AG10803 (cell line): ENCODE results near the gene NFE2L2.
"Not testable (repeated sequence)": the region's sequence is repeated elsewhere in the genome, so short reads cannot be mapped to it uniquely, and the experiment has no call there.

Experiments used
- DNase-seq: peaks from one replicate; pipeline ENCODE4 v3.0.0; 2010; ENCODE audit warnings: low read depth
- H3K4me3 ChIP-seq: 2 replicates; pipeline ENCODE4 v1.5.1; 2011; ENCODE audit warnings: mild to moderate bottlenecking, low read length, control low read depth
- TF ChIP-seq, protein P1 (sequence below): conservative IDR thresholded peaks from 2 replicates; pipeline ENCODE4 v1.5.1; 2011; ENCODE audit warnings: mild to moderate bottlenecking, low read length, control low read depth, inconsistent platforms

Gene NFE2L2

DNA sequence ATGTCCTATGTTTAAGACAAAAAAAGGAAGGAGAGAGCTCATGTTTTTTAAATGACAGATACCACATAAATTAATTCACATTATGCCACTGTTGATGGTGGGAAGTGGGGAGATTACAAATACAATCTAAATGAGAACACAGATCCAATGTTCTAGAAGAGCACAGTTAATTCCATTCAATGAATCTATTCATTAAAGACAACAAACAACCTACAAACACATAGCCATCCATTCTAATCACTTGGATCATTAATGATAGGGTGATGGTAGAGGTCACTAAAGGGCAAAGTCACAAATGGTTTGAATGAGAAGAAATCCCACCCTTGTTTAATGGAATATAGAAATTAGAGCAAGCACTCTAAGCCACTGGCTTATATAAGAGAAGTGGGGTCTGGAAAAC lies 30.3 kb downstream of the NFE2L2 start:
- TF ChIP-seq, protein P1, sequence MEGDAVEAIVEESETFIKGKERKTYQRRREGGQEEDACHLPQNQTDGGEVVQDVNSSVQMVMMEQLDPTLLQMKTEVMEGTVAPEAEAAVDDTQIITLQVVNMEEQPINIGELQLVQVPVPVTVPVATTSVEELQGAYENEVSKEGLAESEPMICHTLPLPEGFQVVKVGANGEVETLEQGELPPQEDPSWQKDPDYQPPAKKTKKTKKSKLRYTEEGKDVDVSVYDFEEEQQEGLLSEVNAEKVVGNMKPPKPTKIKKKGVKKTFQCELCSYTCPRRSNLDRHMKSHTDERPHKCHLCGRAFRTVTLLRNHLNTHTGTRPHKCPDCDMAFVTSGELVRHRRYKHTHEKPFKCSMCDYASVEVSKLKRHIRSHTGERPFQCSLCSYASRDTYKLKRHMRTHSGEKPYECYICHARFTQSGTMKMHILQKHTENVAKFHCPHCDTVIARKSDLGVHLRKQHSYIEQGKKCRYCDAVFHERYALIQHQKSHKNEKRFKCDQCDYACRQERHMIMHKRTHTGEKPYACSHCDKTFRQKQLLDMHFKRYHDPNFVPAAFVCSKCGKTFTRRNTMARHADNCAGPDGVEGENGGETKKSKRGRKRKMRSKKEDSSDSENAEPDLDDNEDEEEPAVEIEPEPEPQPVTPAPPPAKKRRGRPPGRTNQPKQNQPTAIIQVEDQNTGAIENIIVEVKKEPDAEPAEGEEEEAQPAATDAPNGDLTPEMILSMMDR, result no peak
- DNase-seq, result no peak
- no peak overlapping the region for H3K4me3 ChIP-seq

DNA sequence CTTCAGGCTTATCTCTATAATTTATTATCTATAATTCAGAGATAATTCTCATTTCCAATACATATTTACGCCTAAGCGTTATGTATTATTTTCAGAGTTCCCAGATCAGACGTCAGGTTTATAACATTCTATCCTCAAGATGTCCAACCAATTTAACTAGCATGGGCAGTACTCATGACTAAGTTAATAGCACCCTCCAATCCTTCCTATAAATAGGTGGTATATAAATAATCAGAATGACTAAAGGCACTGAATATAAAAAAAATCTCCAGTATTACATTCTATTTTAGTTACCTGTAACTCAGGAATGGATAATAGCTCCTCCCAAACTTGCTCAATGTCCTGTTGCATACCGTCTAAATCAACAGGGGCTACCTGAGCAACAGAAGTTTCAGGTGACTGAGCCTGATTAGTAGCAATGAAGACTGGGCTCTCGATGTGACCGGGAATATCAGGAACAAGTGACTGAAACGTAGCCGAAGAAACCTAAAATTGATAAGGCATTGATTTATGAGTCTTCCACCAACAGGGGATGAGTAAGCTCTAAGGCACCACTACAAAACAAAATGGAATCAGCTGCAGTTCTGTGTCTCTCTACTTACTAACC lies 32.3 kb downstream of the NFE2L2 start:
- H3K4me3 ChIP-seq, result no peak overlapping the region
- DNase-seq, result no peak
- TF ChIP-seq, protein P1, result no peak

DNA sequence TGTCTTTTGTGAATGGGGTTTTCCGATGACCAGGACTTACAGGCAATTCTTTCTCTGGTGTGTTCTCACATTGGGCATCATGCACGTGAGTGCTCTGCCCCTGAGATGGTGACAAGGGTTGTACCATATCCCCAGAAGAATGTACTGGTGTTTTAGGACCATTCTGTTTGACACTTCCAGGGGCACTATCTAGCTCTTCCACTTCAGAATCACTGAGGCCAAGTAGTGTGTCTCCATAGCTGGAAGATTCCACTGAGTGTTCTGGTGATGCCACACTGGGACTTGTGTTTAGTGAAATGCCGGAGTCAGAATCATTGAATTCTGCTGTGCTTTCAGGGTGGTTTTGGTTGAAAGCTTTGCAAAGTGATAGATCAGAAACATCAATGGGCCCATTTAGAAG lies 33.3 kb downstream of the NFE2L2 start:
- H3K4me3 ChIP-seq, result no peak overlapping the region
- TF ChIP-seq, protein P1, result no peak
- no peak for DNase-seq

DNA sequence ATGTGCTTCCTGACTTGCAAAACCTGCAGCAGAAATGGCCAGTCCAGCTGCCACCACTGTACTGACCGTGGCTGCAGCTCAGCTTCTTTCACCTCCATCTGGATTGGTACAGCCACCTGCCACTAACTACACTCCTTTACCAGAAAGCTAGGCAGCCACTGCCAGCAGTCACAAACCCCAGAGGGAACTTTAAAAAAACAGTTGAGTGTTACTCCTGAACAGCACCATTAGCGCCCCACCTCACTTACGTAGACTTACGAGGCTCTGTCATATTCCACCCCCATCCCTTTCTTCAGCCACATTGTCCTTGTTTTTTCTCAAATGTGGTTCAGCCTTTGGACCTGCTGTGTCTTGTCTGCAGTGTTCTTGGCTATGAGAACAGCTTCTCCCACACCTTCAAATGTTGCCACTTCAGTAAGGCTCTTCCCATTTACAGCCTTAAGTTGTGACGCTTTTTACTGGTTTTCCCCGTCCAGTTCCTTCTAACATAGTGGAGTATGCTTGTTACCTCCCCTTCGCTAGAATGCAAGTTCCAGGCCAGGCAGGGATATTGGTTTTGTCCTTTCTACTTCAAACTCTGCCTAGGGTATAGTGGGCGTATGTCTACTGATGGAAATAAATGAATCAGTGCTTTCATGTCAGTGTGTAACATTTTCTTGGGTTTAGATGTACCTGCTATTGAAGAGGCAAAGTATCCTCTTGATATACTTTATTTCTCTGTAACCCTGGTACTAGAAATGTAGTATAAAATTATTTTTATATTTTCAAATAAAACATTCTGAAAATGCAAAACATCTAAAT lies 34.9 kb downstream of the NFE2L2 start:
- TF ChIP-seq, protein P1, result no peak
- H3K4me3 ChIP-seq, result no peak overlapping the region
- DNase-seq, result no peak

DNA sequence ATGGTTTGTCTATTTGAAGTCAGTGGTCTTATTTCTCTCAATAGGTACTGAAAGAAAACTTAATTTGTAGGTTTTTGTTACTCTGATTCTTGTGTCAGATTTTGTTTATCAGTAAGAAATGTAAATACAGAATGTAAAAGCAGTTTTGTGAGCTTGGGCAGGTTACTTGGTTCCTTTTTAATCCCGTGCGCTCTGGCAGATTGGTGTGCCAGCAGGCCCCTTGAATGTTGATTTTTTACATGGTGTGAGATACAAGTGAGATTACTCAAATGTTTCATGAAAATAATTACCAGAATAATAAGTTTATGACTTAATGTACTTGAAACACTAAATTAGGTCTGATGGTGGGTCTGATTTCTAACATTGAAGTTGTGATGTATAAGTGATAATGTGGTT lies 38.6 kb downstream of the NFE2L2 start:
- no peak overlapping the region for H3K4me3 ChIP-seq
- no peak for DNase-seq
- TF ChIP-seq, protein P1, result no peak

DNA sequence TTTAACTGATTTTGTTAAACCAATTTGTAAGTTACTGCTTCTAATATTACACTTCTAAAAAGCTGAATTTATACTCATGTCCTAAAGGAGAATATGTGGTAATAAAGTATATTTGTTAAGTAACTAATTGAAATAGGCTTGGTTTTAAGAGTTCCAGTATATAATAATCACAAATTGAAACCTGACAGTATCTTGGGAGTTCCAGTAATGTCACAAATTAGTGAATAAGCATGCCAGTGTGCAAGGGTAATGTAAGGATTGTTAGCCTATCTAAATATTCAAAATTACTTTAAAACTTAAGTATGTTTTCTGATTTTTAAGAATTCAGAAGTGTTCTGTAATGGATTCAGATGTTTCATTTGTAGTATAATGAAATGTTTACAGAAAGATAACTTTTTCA lies 41.1 kb downstream of the NFE2L2 start:
- not testable (repeated sequence) for H3K4me3 ChIP-seq, DNase-seq

DNA sequence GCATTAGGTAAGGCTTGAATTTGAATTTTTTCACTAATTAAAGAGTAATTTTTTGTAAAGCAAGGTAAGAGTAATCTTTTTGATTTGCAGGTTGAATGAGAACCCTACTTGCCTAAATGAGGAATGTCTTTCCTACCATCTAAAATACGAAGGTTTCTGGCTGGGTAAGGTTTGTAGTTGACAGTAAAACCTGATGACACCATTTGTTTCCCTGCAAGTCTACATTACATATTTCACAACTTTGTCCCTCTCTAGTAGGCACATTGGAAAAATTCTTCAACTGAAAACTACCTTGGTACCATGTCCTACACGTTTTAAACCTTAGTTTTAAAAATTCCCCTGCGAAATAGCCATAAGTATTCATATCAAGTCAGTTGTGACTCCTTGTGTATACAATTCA lies 42.6 kb downstream of the NFE2L2 start:
- H3K4me3 ChIP-seq, result no peak overlapping the region
- no peak for DNase-seq
- TF ChIP-seq, protein P1, result no peak
